Loucy (cell line): ENCODE data around the gene ACACB.

Experiments used
- H2AFZ ChIP-seq: fragments of 200-600 bp; sonication (generic); 2 replicates; pipeline ENCODE4 v1.6.0; 2016; ENCODE audit warnings: antibody characterized with exemption, mild to moderate bottlenecking, low read length, moderate library complexity
- H3F3A ChIP-seq: fragments of 200-600 bp; 2 replicates; pipeline ENCODE4 v1.6.0; 2016; ENCODE audit warnings: antibody characterized with exemption, low read depth, mild to moderate bottlenecking
- H3K27me3 ChIP-seq: fragments of 200-600 bp; sonication (generic); 2 replicates; pipeline ENCODE4 v1.6.1; 2014; ENCODE audit warnings: low read length, mild to moderate bottlenecking; ENCODE audit not compliant: insufficient read depth, poor library complexity, severe bottlenecking
- H3K36me3 ChIP-seq: fragments of 200-600 bp; sonication (generic); 2 replicates; pipeline ENCODE4 v1.6.1; 2016; ENCODE audit warnings: low read length; ENCODE audit not compliant: insufficient read depth
- H3K4me1 ChIP-seq: fragments of 200-600 bp; sonication (generic); 2 replicates; pipeline ENCODE4 v1.5.1; 2014; ENCODE audit warnings: low read length, mild to moderate bottlenecking; ENCODE audit not compliant: insufficient read depth, poor library complexity, severe bottlenecking
- H3K4me2 ChIP-seq: fragments of 200-600 bp; sonication (generic); 2 replicates; pipeline ENCODE4 v1.6.0; 2014; ENCODE audit warnings: antibody characterized with exemption, low read length, low read depth, mild to moderate bottlenecking; ENCODE audit not compliant: poor library complexity, severe bottlenecking
- H3K4me3 ChIP-seq: fragments of 200-600 bp; sonication (generic); 2 replicates; pipeline ENCODE4 v1.5.1; 2014; ENCODE audit warnings: low read length, mild to moderate bottlenecking, mixed read lengths; ENCODE audit not compliant: poor library complexity, severe bottlenecking
- H3K79me2 ChIP-seq: fragments of 200-600 bp; sonication (generic); 2 replicates; pipeline ENCODE4 v1.6.1; 2014; ENCODE audit warnings: low read length; ENCODE audit not compliant: insufficient read depth
- H3K9ac ChIP-seq: fragments of 200-600 bp; sonication (generic); 2 replicates; pipeline ENCODE4 v1.6.0; 2014; ENCODE audit warnings: mild to moderate bottlenecking, low read depth, low read length, moderate library complexity; ENCODE audit not compliant: poor library complexity, severe bottlenecking
- H3K9me2 ChIP-seq: fragments of 200-600 bp; sonication (generic); replicated peaks from 2 replicates; pipeline ENCODE4 v1.6.1; 2016; ENCODE audit warnings: low read depth, low read length, mixed read lengths
- H3K9me3 ChIP-seq: fragments of 200-600 bp; sonication (generic); 2 replicates; pipeline ENCODE4 v1.6.1; 2014; ENCODE audit warnings: mild to moderate bottlenecking, antibody characterized with exemption, low read length, low read depth; ENCODE audit not compliant: insufficient read depth
- H4K20me1 ChIP-seq: fragments of 200-600 bp; sonication (generic); 2 replicates; pipeline ENCODE4 v1.6.0; 2014; ENCODE audit warnings: antibody characterized with exemption, low read length, mild to moderate bottlenecking; ENCODE audit not compliant: insufficient read depth, poor library complexity, severe bottlenecking
- EZH2phosphoT487 ChIP-seq: fragments of 200-600 bp; IDR thresholded peaks from 2 replicates; pipeline ENCODE4 v1.6.1; 2018; ENCODE audit warnings: antibody characterized with exemption, mild to moderate bottlenecking, moderate library complexity, borderline replicate concordance
- TF ChIP-seq, protein P1 (sequence below): fragments of 200-600 bp; sonication (generic); conservative IDR thresholded peaks from 2 replicates; pipeline ENCODE4 v1.5.1; 2014; ENCODE audit warnings: mild to moderate bottlenecking, antibody characterized with exemption, low read length

The ACACB gene

DNA sequence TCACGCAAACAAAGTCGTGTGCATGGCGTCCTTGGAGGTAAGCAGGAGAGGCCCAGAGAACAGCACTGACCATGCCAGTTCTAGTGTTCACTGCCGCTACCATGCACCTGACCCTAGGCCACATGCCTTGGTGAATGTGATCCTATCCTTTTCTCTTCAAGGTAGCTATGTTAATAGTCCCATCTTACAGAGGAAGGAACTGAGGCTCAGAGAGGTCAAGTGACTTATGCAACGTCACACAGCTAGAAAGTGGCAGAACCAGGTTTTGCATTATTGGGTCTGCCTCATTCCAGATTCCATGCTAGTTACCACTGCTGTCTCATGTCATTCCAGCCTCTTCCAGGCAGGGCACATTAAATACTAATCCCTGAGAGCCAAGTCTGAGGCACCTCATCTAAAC, 107.5 kb downstream of the ACACB start:
- no peak overlapping the region for H2AFZ ChIP-seq
- H4K20me1 ChIP-seq: no peaks in the 10 kb centered on the region
- H3K9me3 ChIP-seq: no peaks in the 10 kb centered on the region
- H3K4me2 ChIP-seq: no peak overlapping the region
- H3K27me3 ChIP-seq: no peaks in the 10 kb centered on the region
- no peak overlapping the region for H3K4me3 ChIP-seq
- H3K4me1 ChIP-seq: no peaks in the 10 kb centered on the region
- TF ChIP-seq EZH2phosphoT487: no peak
- TF ChIP-seq, protein P1, sequence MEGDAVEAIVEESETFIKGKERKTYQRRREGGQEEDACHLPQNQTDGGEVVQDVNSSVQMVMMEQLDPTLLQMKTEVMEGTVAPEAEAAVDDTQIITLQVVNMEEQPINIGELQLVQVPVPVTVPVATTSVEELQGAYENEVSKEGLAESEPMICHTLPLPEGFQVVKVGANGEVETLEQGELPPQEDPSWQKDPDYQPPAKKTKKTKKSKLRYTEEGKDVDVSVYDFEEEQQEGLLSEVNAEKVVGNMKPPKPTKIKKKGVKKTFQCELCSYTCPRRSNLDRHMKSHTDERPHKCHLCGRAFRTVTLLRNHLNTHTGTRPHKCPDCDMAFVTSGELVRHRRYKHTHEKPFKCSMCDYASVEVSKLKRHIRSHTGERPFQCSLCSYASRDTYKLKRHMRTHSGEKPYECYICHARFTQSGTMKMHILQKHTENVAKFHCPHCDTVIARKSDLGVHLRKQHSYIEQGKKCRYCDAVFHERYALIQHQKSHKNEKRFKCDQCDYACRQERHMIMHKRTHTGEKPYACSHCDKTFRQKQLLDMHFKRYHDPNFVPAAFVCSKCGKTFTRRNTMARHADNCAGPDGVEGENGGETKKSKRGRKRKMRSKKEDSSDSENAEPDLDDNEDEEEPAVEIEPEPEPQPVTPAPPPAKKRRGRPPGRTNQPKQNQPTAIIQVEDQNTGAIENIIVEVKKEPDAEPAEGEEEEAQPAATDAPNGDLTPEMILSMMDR: no peak
- no peaks in the 10 kb centered on the region for H3K79me2 ChIP-seq
- no peaks in the 10 kb centered on the region for H3K9me2 ChIP-seq
- no peaks in the 10 kb centered on the region for H3F3A ChIP-seq
- H3K36me3 ChIP-seq: no peaks in the 10 kb centered on the region
- H3K9ac ChIP-seq: no peak overlapping the region

DNA sequence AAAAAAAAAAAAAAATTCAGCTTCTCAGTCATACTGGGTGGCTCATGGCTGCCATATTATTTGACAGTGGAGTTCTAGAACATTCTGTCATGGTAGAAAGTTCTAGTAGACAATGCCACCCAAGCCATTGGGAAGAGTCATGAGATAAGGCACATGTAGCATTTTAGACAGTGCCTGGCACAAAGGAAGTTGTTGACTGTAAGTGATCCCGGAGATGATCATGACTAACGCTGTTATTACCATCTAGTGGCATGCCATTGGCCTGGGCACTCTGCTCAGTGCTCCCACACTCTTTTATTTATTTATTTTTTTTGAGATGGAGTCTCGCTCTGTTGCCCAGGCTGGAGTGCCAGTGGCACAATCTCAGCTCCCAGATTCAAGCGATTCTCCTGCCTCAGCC, 112.3 kb downstream of the ACACB start:
- no peak overlapping the region for H2AFZ ChIP-seq
- H3K9ac ChIP-seq: no peak overlapping the region
- TF ChIP-seq, protein P1: no peak
- no peak for TF ChIP-seq EZH2phosphoT487
- H4K20me1 ChIP-seq: no peaks in the 10 kb centered on the region
- H3K9me3 ChIP-seq: no peaks in the 10 kb centered on the region
- H3K36me3 ChIP-seq: no peaks in the 10 kb centered on the region; the same call in 1 of the 2 replicates
- no peaks in the 10 kb centered on the region for H3K9me2 ChIP-seq
- H3K79me2 ChIP-seq: no peaks in the 10 kb centered on the region
- no peaks in the 10 kb centered on the region for H3K27me3 ChIP-seq
- H3K4me1 ChIP-seq: no peaks in the 10 kb centered on the region
- H3F3A ChIP-seq: no peaks in the 10 kb centered on the region
- no peak overlapping the region for H3K4me3 ChIP-seq
- H3K4me2 ChIP-seq: no peak overlapping the region

DNA sequence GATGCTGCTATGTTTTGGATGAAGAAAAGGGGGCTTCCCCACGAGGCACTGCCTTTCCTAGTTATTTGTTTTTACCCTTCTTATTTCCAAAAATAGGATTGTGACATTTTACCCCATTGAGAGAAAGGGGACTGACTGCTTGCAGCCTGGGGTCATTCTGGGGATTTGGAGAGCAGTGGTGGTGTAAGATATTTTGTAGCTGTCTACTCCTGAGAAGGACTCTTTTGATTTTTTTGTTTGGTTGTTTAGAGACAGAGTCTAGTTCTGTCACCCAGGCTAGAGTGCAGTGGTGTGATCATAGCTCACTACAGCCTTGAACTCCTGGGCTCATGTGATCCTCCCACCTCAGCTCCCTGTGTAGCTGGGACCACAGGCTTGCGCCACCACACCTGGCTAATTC, 113.8 kb downstream of the ACACB start:
- H3K4me3 ChIP-seq: no peak overlapping the region
- H3F3A ChIP-seq: no peaks in the 10 kb centered on the region
- H3K9ac ChIP-seq: no peak overlapping the region
- H3K36me3 ChIP-seq: no peaks in the 10 kb centered on the region; the same call in 1 of the 2 replicates
- no peaks in the 10 kb centered on the region for H3K9me2 ChIP-seq
- no peaks in the 10 kb centered on the region for H3K79me2 ChIP-seq
- no peaks in the 10 kb centered on the region for H3K4me1 ChIP-seq
- no peak overlapping the region for H2AFZ ChIP-seq
- TF ChIP-seq, protein P1: no peak
- TF ChIP-seq EZH2phosphoT487: no peak
- no peak overlapping the region for H3K4me2 ChIP-seq
- H3K9me3 ChIP-seq: no peaks in the 10 kb centered on the region
- no peaks in the 10 kb centered on the region for H4K20me1 ChIP-seq
- H3K27me3 ChIP-seq: no peaks in the 10 kb centered on the region
